ENCODE measurements around the gene ZNF888.
A peak's percentile ranks its signal among the peaks of the same experiment; 100 is the strongest.
"Not testable (repeated sequence)": the region's sequence is repeated elsewhere in the genome, so short reads cannot be mapped to it uniquely, and the experiment has no call there.

ZNF888 gene

GRCh38 chr19:52871466-52871865 is 51.8 kb downstream of the ZNF888 start:
- DNase-seq, result no peak

GRCh38 chr19:52868031-52868430 is 55.2 kb downstream of the ZNF888 start:
- not testable (repeated sequence) for DNase-seq

- DNase-seq, result peak; percentile 65
These were observed 65.6 kb downstream of the ZNF888 start, which contains the start of gene ZNF468 for GRCh38 chr19:52857378-52858191. Gene ZNF468 (minus strand): TSS chr19:52857619. CDS start chr19:52854272, 3,347 bp downstream.

- DNase-seq, result peak; percentile 7
These were observed 66.5 kb downstream of the ZNF888 start for GRCh38 chr19:52856540-52857377.

Measured in fibroblast of skin of abdomen (primary cell).